Right renal pelvis (tissue), 4 donors: ENCODE results near the gene TSSK1B. TPM values are rescaled to one million over a fixed set of nuclear protein-coding genes. Genes with fewer than 3 reads are reported as not detected.
A peak's percentile ranks its signal among the peaks of the same experiment; 100 is the strongest.
"Not testable (repeated sequence)": the region's sequence is repeated elsewhere in the genome, so short reads cannot be mapped to it uniquely, and the experiment has no call there.

ENCODE experiments used
- DNase-seq, 4 donors: peaks; one replicate each; pipeline ENCODE4 v3.0.0-alpha.2; 2013; ENCODE audit warnings: low read depth in 4 of 4, low spot score in 3 of 4, missing footprints in 1 of 4
- polyA plus RNA-seq, 4 donors: library from polyadenylated mRNA; unstranded; fragments of 120-200 nt; gene quantifications; one replicate each; pipeline ENCODE4 v1.2.1, GENCODE V29; 2013; ENCODE audit not compliant: insufficient read length in 4 of 4

Gene TSSK1B
- polyA plus RNA-seq, result under 1 TPM in 3 of 4 donors, not detected in 1; 0.05 to 0.13 (median 0.10) TPM

DNA sequence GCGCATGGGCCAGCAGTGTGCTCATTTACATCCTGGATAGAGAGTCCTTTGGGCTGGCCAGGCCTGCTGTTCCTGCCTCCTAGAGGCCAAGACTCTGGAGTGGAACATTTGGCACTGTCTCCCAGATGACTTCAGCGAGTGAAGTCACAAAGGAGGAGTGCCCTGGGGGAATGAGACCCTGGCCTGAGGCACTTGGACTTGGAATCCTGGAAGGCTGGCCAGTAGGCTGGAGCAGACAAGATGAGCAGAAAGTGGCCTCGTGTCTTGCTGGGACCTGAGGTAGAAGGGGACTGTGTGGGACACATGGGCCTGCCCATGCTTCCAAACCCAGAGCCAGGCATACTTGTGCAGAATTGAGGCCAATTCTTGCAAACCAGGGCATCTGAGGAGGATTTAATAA lies at the start of gene TSSK1B:
Gene TSSK1B, minus strand, starts transcription at position 101 of the 400 bp plus-strand sequence. CDS start 150 bp downstream, outside the sequence.
- DNase-seq, result no peak

DNA sequence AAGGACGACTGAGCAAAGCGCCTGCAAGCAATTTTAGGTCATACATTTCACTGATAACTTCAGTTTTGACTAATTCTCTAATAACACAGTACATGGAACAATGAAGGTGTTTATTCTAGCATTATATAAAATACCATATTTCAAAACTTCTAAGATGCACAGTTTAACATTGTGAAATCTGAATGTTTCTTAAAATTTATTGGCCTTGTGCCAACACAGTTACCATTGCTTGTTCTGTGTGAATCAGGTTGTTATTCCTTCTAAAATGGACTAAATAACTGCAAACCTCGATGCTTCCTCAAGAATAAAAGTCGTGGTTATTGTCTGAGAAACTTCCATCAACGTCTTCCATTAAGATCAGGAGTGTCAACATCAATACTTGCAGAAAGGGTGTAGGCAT lies 45.5 kb upstream of the TSSK1B start:
- DNase-seq, result no peak

DNA sequence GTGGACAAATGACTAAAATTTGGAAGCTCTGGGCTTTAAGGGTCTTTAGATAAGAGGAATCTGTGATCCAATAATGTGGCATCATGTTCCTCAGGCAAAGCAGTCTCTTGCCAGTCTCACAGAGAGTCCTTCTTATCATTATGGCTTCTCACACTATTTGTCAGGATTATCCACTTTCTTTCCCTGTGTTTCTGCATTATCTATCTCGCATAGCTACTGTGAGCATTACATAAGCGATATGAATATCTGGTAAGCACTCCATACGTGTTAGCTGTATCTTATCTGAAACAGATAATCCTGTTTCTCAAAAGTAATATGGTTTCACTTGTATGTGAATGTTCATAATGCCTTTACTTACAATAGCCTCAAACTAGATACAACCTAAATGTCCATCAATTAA lies 43.9 kb upstream of the TSSK1B start:
- DNase-seq, result no peak

DNA sequence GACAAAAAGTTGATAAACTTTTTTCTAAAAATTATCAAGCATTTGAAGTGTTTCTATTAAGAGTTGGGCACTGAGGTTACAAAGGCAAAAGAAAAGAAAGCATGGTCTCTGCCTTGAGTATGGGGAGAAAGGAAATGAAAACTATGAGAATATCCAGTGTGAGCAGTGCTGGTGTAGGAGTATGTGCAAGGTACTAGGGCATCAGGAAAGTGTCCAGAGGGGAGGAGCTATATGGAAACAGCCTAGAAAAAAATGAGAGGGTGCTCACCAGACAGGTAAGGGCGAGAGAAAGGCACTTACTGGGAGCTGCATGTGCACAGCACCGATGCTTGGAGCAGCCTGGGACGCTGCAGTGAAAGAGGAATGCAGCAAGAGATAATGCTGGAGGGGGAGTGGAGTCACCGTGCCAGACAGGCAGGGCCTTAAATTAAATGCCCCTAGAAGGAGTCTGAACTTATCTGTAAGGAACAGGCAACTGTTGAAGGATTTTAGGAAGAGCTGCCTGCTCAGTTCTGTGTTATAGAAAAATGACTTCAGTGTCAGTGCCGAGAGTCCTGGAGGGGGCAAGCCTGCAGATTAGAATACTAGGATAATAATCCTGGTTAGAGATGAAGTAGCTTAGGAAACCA lies 39.4 kb upstream of the TSSK1B start:
- no peak for DNase-seq

DNA sequence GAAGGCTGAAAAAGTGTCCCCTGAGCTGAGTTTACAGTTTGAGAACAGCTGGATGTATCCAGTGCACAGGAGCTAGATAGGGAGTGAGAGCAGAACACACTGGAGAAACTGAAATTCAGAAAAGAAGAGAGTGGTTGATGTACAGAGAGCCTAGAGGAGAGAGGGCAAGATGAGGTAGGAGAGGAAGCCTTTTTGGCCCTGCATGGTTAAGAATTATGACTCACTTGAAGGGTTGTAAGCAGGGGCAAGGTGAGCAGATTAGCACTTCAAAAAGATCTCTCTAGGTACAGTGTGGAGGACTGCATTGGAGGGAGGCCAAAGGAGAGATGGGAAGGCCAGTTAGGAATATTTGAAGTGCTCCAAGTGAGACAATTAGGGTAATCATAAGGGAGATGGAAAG lies 28.2 kb upstream of the TSSK1B start:
- no peak for DNase-seq

DNA sequence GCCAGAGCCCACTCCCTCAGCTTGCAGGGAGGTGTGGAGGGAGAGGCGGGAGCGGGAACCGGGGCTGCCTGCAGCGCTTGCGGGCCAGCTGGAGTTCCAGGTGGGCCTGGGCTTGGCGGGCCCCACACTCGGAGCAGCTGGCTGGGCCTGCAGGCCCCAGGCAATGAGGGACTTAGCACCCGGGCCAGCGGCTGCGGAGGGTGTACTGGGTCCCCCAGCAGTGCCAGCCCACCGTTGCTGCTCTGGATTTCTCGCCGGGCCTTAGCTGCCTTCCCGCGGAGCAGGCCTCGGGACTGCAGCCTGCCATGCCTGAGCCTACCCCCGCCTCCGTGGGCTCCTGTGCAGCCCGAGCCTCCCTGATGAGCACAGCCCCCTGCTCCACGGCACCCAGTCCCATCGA lies 22.3 kb upstream of the TSSK1B start:
- DNase-seq, result not testable (repeated sequence)

DNA sequence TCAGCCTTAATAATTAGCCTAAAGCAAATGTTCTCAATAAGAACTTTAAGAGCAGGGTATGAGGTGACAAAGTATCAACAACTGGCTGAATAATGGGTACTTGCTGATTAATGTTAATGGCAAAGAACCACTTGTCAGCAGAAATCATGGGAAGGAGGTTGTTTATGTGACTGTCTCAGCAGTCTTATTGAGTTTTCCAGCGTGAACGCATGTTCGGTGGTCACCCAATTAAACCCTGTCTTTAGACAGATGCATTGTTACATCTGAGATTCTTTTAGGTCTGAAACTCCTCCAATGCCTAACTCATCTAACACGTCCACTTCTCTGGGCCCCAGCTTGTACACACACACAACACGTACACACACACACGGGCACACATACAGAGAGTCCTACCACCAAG lies 18.2 kb upstream of the TSSK1B start:
- DNase-seq, result no peak

- no peak for DNase-seq
These were observed 17.0 kb upstream of the TSSK1B start for GRCh38 chr5:113451797-113452196.

GRCh38 chr5:113450929-113451328 lies 16.1 kb upstream of the TSSK1B start:
- no peak for DNase-seq

- no peak for DNase-seq
These were observed 15.7 kb upstream of the TSSK1B start for GRCh38 chr5:113450462-113450861.

GRCh38 chr5:113448252-113448651 lies 13.5 kb upstream of the TSSK1B start:
- no peak for DNase-seq

DNA sequence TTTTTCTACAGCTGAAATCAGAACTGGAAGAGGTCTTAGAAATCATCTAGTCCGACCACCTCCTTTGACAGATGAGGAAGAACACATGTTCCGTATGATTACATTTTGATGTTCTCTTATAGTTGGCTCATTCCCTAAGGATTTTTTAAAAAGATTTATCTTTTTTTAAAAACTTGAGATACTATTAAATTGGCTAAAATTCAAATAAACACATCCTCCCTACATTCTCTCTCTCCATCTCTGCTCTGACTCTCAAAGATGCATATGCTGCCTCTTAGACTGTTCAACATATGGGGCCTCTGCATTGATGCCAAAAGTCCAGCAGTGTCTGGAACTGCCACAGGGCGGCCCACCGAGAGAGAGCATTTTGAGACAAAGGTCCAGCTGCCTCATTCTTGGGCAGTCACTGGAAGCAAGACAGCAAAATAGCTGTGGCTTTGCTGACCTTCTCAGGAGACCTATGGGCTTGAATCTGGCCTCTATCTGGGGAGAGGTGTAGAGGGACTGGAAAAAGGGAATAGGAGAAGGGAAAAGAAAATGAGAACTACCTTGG lies 12.8 kb upstream of the TSSK1B start:
- DNase-seq, result peak in 1 of 4 donors; percentile 51

GRCh38 chr5:113446358-113446927 lies 11.7 kb upstream of the TSSK1B start:
- no peak for DNase-seq

GRCh38 chr5:113437111-113437510 lies 2.3 kb upstream of the TSSK1B start:
- DNase-seq, result no peak

- no peak for DNase-seq
These were observed 786 bp upstream of the TSSK1B start for GRCh38 chr5:113435575-113435974.

DNA sequence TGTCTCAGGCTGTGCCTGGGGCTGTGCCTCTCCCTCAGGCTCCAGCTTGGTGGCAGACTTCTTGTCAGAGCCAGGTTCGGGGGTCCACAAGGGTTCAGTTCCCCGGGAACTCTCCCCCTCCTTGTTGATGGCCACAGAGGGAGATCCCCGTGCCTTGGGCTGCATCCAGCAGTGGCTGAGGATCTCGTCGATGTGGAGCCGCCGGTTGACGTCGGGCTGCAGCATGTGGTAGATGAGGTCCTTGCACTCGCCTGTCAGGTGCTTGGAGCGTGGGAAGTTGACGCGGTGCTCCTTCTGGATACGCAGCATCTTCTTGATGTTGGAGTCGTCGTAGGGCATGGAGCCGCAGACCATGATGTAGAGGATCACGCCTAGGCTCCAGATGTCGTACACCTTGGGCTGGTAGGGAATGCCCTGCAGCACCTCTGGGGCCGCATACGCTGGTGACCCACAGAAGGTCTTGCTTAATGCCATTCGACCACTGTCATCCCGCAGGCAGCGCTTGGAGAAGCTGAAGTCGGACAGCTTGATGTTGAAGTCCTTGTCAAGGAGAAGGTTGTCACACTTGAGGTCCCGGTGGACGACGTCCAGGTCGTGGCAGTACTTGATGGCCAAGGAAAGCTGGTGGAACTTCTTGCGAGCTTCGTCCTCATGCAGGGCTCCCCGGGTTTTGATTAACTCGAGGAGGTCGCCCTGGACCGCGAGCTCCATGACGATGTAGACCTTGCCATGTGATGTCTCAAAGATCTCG lies 752 bp downstream of the TSSK1B start:
- no peak for DNase-seq

DNA sequence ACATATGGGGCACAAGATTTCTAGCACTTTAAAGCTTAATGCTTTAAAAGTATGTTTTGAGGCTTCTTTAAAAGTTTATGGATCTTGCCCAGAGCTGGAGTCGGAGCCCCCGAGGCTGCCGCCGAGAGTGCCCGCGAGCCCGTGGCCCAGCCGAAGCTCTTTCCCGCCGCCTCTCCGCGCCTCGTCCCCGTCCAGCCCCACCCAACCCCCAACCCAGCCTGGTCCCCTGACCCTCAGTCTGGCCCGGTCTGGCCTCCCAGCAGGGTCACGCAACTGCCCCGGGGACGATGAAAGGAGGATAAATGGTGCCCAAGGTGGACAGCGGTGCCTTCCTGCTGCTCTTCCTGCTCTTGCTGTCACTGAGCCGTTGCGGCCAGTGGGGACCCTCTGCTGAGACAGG lies 1.7 kb downstream of the TSSK1B start:
- DNase-seq, result no peak

DNA sequence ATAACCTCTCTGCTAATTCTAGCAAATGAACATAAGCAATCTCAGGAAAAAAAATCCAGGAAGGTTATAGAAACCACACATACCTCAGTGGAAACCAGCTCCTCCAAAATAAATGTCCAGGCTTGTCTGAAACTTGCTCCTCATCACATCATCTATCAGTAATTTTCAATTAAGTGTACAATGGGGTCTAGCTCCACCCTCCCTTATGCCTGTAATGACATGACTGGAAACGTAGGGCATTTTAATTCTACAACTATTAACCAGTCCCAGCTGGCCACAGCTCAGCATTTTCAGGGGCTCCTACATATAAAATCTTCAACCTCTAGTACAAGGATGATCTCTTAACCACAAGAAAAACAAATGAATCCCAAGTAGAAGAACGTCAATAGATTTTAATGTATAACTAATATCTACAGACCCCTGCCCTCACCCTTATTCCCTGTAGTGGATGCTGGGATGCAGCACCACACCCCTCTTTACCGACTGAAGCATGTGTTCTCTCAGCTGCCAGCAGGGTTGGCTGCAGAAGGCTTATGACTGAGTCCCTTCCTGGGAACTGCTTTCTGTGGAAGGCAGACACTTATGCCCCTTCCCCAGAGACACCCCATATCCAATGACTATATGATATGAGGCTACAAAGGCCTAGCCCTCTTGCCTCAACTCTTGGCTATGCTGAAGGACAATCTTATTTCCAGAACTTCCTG lies 6.8 kb downstream of the TSSK1B start:
- DNase-seq, result no peak

- DNase-seq, result no peak
These were observed 8.9 kb downstream of the TSSK1B start for GRCh38 chr5:113425909-113426308.

- no peak for DNase-seq
These were observed 13.1 kb downstream of the TSSK1B start for GRCh38 chr5:113421693-113422092.

GRCh38 chr5:113405530-113405929 lies 29.3 kb downstream of the TSSK1B start:
- no peak for DNase-seq
